T follicular helper cell (primary cell): ENCODE data around the gene FAM180A.
"Not testable (repeated sequence)": the region's sequence is repeated elsewhere in the genome, so short reads cannot be mapped to it uniquely, and the experiment has no call there.

ENCODE experiments used
- DNase-seq: peaks from one replicate; pipeline ENCODE4 v3.0.0-alpha.2; 2020; ENCODE audit warnings: low read depth
- total RNA-seq, 2 experiments: gene quantifications; one replicate each; lab custom pipeline; 2026; lab: John Stamatoyannopoulos, UW

FAM180A gene
- 0 reads per million in 2 experiments for total RNA-seq

DNA sequence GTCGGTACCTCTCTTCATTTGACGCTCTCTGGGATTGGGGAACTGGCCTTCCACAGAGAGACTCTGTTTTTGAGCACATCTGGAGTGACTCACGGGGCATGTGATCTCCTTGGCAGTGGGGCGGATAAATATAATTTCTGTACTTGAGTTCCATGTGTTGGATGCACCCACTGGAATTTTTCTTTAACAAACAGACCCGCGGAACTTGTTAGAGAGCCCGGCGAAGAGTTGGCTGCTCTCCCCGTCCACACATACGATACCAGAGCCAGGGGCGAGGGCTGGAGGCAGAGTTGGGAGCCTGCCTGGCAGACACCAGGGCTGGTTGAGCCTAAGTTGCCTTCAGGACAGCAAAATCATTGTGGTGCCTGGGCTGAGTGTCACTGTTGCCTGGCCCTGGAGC is at the start of gene FAM180A:
FAM180A (minus strand) TSS at position 44 of the 400 bp plus-strand sequence. CDS start 233 bp downstream, outside the sequence.
- DNase-seq: no peak

GRCh38 chr7:135798095-135798494 is 49.5 kb upstream of the FAM180A start:
- no peak for DNase-seq

DNA sequence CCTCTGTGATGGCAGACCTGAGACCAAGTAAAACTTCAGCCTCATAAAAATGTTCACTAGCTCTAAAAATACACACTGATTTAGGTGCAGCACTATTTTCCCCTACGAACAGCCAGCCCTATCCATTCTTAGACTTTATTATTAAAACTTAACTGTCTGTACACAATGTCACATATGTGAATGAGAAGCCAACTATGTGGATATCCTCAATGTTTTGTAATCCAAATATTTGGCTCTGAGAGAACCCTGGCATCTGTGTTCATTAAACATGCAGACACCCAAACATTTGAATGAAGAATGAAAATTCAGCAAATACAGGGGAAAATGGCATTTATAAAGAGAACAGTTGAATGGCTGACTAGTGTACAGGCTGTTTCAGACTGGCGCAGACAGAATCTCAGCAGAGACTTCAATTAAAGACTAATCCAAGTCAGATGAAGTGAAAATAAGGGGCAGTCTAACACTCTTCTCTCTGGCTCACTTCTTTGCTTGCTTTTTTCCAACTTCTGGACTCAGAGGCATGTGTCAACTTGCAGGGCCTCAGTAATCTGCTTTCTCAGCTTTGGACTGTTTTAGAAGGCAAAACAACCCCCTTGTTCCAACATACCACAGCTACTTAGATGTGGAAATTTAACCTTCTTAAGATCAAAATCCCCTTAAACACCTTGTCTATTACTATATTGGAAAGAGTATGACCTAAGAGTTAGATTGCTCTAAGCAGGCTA is 47.4 kb upstream of the FAM180A start:
- no peak for DNase-seq

DNA sequence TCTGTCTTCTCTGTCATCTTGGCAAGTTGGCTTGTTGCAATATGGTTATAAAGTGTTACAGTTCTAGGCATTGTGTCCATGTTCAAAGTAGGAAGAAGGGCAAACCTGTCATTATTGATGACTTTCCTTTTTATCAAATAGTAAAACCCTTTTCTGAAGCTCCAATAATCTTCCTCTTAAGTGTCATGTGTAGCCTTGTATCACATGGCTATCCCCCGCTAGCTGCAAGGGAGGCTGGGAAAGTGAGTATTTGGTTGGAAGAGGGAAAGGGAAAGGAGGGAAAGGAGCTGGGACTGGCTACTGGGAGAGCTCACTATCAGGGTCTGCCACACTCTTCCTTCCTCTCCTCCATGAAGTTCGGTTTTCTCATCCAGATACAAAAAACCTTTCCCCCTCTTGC is 45.2 kb upstream of the FAM180A start:
- no peak for DNase-seq

DNA sequence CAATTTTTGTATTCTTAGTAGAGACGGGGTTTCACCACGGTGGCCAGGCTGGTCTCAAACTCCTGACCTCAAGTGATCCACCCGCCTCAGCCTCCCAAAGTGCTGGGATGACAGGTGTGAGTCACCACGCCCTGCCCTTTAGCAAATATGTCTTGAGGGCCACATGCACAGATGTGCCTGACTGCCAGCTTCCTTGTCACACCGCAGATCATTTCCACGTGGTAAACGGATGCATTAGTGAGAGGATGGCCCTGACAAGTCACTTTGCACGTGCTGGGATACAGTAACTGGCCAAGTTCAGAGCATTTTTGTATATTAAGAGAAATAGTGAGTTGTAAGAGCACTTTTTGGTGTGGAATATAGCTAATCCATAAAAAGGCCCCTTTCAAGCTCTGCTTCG is 44.3 kb upstream of the FAM180A start:
- no peak for DNase-seq

DNA sequence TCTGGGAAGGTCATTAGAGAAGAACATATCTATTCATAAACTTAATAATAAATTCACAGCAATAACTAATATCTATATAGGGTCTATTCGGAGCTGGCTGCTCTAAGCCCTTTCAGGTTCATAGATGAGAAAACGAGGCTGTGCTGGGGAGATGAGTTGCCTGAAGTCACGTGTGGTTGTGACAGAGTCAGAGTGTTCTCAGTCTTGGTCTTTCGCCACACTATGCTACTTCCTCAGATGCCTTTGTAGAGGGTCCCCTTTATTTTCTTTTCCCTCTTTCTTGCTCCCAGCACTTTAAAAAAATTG is 43.7 kb upstream of the FAM180A start:
- no peak for DNase-seq

GRCh38 chr7:135791543-135792362 is 43.1 kb upstream of the FAM180A start:
- no peak for DNase-seq

- DNase-seq: no peak
These were observed 41.9 kb upstream of the FAM180A start for GRCh38 chr7:135790371-135790977.

GRCh38 chr7:135789956-135790355 is 41.3 kb upstream of the FAM180A start:
- DNase-seq: no peak

DNA sequence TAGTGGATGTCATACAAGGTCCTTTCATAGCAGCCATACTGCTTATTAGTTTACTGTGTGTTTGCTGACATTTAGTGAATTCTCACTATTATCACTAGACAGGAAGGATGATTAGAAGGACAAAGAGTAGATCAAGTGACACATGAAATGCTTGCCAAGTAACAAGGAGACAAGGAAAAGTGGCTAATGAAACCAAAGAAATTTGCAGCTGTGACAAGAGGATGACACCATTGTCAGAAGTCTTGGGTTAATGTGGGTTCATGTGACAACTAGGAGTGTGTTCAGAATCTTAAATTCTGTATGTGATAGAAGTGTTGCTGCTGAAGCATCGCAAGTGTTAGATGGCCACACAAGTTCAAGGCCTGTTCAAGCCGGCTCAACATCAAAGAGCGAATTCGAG is 40.8 kb upstream of the FAM180A start:
- DNase-seq: no peak

DNA sequence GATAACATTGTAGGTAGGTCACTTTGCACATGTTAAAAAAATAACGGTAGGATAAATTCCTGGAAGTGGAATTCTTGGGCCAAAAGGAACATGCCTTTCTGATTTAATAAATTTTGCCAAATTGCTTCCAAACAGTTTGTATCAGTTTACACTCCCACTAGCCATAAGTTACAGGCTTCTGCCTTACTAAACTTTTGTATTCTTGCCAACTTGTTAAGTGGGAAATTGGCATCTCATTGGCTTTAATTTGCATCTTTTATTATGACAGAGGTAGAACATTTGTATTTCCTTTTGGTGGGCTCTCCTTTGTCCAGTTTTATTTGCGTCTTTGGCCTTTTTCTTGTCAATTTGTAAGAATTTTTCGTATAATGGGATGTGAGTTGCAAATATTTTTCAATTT is 38.3 kb upstream of the FAM180A start:
- no peak for DNase-seq

DNA sequence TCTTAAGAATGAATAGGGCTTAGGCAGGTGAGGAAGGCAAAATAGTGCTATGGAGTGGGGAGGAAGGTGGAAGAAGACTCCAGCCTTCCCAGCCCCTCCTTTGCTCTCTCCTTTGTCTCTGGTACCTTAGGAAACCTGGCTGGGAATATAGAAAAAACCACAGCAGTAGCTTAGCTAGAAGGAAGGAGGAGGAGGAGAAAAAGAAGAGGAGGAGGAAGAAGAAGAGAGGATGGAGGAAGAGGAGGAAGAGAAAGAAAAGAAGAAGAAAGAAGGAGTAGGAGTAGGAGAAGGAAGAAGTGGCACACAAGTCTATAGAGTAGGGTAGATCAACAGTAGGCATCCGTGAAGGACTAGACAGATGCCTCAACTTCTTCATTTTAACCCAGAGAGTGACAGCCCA is 36.5 kb upstream of the FAM180A start:
- DNase-seq: no peak

DNA sequence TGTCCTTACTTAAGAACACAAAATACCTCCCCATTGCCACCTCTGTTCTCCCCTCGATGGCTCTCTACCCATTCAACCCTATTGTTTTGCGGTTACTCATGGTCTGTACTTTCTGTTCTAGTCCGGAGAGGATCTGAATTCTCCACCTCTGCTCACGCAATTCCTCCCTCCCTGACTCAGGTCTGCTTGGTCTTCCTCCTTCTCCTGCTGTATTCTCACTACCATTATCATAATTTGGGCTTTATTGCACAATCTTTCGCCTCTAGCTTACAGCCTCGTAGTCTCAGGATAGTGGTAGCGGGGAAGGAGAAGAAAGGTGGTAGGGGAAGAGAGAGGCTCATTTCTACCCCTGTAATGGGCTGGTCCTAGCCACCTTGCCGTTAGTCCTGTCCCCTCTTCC is 35.4 kb upstream of the FAM180A start:
- no peak for DNase-seq

- no peak for DNase-seq
These were observed 34.2 kb upstream of the FAM180A start for GRCh38 chr7:135782801-135783200.

DNA sequence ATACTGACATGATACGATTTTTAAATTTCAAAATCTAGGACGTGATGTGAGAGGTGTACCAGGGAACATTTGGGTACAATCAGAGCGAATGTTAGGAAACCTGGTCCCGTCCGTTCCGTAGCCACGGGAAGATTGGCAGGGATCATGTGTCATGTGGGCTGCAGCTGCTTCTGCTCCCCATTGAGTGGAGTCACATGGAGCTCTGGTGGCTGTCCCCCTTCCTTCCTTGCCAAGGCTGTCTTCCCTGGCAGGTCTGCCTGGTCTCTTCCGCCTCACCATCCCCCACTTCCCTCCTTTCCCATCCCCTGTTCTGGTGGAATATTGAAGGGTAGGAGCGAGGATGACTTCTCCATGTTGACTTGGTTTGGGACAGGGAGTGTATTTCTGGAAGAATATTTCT is 33.8 kb upstream of the FAM180A start:
- DNase-seq: no peak

DNA sequence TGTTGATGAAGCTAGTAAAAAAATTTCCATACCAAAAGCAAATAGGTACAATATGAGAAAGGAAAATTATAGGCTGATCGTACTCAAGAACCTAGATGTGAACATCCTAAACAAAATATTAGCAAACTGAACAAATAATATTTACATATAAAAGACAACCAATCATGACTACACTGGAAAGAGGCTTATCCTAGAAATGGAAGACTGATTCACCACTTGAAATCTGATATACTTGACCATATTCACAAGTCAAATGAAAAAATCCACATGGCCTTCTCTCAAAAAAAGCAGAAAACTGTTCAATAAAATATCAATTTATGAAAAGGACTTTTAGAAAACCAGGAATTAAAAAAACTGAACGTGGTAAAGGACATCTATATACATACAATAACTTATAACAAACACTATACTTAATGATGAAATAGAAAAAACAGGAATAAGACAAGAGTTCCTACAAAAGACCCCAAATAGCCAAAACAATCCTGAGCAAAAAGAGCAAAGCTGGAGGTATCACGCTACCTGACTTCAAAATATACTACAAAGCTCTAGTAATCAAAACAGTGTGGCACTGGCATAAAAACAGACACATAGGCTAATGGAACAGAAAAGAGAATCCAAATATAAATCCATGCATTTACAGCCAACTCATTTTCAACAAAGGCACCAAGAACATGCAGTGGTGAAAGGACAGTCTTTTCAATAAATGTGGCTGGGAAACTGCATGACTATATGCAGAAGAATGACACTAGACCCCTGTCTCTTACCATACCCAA is 29.2 kb upstream of the FAM180A start:
- no peak for DNase-seq

DNA sequence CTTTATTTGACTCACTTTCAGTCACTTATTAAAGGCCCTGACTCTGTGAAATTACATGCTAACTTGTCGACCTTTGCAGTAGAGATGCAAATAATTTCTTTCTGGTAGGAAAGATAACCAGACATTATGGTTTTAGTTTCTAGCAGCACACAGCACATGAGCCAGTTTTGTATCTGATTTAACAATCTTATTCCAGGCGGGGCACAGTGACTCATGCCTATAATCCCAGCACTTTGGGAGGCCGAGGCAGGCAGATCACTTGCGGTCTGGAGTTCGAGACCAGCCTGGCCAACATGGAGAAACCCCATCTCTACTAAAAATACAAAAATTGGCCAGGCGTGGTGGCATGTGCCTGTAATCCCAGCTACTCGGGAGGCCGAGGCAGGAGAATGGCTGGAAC is 27.3 kb upstream of the FAM180A start:
- DNase-seq: not testable (repeated sequence)

- no peak for DNase-seq
These were observed 26.6 kb upstream of the FAM180A start for GRCh38 chr7:135775230-135775629.

GRCh38 chr7:135774284-135774683 is 25.7 kb upstream of the FAM180A start:
- DNase-seq: no peak

- DNase-seq: no peak
These were observed 24.9 kb upstream of the FAM180A start for GRCh38 chr7:135773464-135773863.

DNA sequence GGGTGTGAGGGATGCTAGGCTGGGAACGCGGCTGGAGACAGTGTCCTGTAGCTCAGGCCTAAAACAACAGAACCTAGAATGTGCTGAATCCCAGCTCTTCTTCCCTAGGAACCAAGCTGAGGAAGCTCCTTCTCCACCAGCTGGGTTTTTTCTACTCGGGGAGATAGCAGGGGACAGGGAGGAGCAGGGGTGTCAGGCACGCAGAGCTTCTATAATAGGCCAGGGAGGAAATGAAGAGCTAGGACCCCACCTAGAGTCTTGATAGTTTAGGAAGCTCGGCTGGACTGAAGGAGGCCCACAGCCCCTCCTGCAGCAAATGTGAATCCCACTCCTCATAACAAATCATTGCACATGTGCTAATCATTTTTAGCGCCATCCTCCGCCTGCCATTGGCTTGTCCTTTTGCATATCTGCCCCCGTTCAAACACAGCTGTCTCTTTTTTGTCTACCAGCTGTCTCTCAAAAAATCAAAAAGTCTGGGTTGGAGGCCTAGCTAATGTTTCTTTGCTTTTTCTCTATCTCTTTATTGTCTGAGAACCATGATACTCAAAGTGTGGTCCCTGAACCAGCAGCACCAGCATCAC is 24.1 kb upstream of the FAM180A start:
- no peak for DNase-seq
